CD8-positive, alpha-beta memory T cell (primary cell): ENCODE data around the gene SH3RF2. TPM values are rescaled to one million over a fixed set of nuclear protein-coding genes. Genes with fewer than 3 reads are reported as not detected.

Experiments
- CTCF ChIA-PET: fragments of 350-600 bp; sonication (Branson Sonifier 250); formaldehyde crosslinking; loops from one replicate; lab custom pipeline; 2021; ENCODE audit warnings: antibody characterized with exemption; lab: Charles Lee
- POLR2A ChIA-PET: fragments of 350-600 bp; sonication (Branson Sonifier 250); formaldehyde crosslinking; loops from one replicate; lab custom pipeline; 2021; ENCODE audit warnings: antibody characterized with exemption; lab: Charles Lee
- DNase-seq, 5 donors: peaks; one replicate each; pipeline versions ENCODE4 v3.0.0 to v3.0.0-alpha.2; 2020 to 2022; ENCODE audit warnings: mixed read lengths in 1 of 5
- H3K27ac ChIP-seq: one replicate; pipeline ENCODE4 v1.7.0; 2013; ENCODE audit warnings: low read depth, mild to moderate bottlenecking, low read length, moderate library complexity
- H3K27me3 ChIP-seq: 2 replicates; pipeline ENCODE4 v1.7.0; 2013; ENCODE audit warnings: low read length, mild to moderate bottlenecking; ENCODE audit not compliant: insufficient read depth, poor library complexity, severe bottlenecking
- H3K36me3 ChIP-seq: 2 replicates; pipeline ENCODE4 v1.7.0; 2013; ENCODE audit warnings: mild to moderate bottlenecking, low read length, moderate library complexity; ENCODE audit not compliant: insufficient read depth
- H3K4me1 ChIP-seq: 2 replicates; pipeline ENCODE4 v1.7.0; 2013; ENCODE audit warnings: mild to moderate bottlenecking, low read length, moderate library complexity; ENCODE audit not compliant: insufficient read depth
- H3K4me3 ChIP-seq: 2 replicates; pipeline ENCODE4 v1.7.0; 2013; ENCODE audit warnings: mild to moderate bottlenecking, low read length
- H3K9me3 ChIP-seq: 2 replicates; pipeline ENCODE4 v1.7.0; 2013; ENCODE audit warnings: mild to moderate bottlenecking, low read length
- H3K27ac Mint-ChIP-seq, 8 donors: one replicate each; pipeline ENCODE4 v1.8.0; 2020 to 2021; ENCODE audit warnings: mixed read lengths in 8 of 8, mild to moderate bottlenecking in 6 of 8, inconsistent platforms in 3 of 8, moderate library complexity in 3 of 8
- H3K27me3 Mint-ChIP-seq, 2 donors: one replicate each; pipeline ENCODE4 v1.8.0; 2020 to 2021; ENCODE audit warnings: mixed read lengths in 2 of 2, mild to moderate bottlenecking in 1 of 2, moderate library complexity in 1 of 2
- H3K36me3 Mint-ChIP-seq, 3 donors: one replicate each; pipeline ENCODE4 v1.8.0; 2020 to 2021; ENCODE audit warnings: mixed read lengths in 3 of 3, inconsistent platforms in 1 of 3, mild to moderate bottlenecking in 1 of 3
- H3K4me1 Mint-ChIP-seq, 3 donors: one replicate each; pipeline ENCODE4 v1.8.0; 2020 to 2021; ENCODE audit warnings: mixed read lengths in 3 of 3, inconsistent platforms in 1 of 3, mild to moderate bottlenecking in 1 of 3
- H3K4me3 Mint-ChIP-seq, 7 donors: one replicate each; pipeline ENCODE4 v1.8.0; 2020 to 2021; ENCODE audit warnings: mixed read lengths in 7 of 7, mild to moderate bottlenecking in 6 of 7, moderate library complexity in 4 of 7, inconsistent platforms in 2 of 7
- H3K9me3 Mint-ChIP-seq, 5 donors: one replicate each; pipeline ENCODE4 v1.8.0; 2020 to 2022; ENCODE audit warnings: mixed read lengths in 5 of 5, mild to moderate bottlenecking in 3 of 5, moderate library complexity in 2 of 5, inconsistent platforms in 1 of 5
- polyA plus RNA-seq: library from polyadenylated mRNA; unstranded; fragments of 300-500 nt; fragmentation: Illumina TruSeq; gene quantifications from one replicate; pipeline ENCODE4 v1.2.3, GENCODE V29; 2021
- total RNA-seq, 2 experiments: library from RNA; stranded (reverse); gene quantifications; one replicate each; pipeline ENCODE4 v1.2.3, GENCODE V29; 2021

The SH3RF2 gene
- total and polyA plus RNA-seq, 3 experiments from 2014 or later: 0.09 to 0.51 TPM; not detected in 1

DNA sequence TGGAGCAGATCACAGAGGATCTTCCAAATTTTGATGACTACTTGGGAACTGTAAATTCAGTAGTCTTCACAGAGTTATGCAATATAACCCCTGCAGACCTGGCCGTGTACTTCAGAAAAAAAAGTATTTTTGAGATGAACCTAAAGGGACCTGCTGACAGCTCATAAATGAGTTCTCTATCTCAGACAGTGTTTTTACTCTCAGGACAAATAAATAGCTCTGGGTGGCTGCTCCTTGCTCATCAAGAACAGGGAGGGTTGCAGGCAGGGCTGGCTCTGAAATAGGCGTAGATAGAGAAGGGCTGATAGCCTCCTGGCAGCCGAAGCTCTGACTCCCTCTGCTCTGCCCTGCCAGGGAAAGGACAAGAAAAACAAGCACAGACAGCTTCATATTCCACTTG lies 104.1 kb downstream of the SH3RF2 start:
- H3K4me3 ChIP-seq: no peak overlapping the region
- Mint-ChIP-seq H3K27ac (no peak overlapping the region), H3K4me1 (no peaks in the 10 kb centered on the region), H3K9me3 (peaks cover 0 to 2% (median 0%) of the 10 kb centered on the region in 5 donors), H3K4me3 (no peak overlapping the region), H3K27me3 (peaks cover 0 to 2% of the 10 kb centered on the region in 2 donors), H3K36me3 (no peaks in the 10 kb centered on the region)
- no peak overlapping the region for H3K27ac ChIP-seq
- ChIA-PET CTCF (interaction anchor here (1.5 to 1.8 kb wide), 2 partner anchors 11 to 14 kb away, joined by 3 to 5 read pairs; no protein-coding TSS in a partner anchor), POLR2A (no interaction called here)
- H3K4me1 ChIP-seq: no peaks in the 10 kb centered on the region
- H3K27me3 ChIP-seq: no peaks in the 10 kb centered on the region
- no peaks in the 10 kb centered on the region for H3K9me3 ChIP-seq
- no peak for DNase-seq
- H3K36me3 ChIP-seq: no peaks in the 10 kb centered on the region

DNA sequence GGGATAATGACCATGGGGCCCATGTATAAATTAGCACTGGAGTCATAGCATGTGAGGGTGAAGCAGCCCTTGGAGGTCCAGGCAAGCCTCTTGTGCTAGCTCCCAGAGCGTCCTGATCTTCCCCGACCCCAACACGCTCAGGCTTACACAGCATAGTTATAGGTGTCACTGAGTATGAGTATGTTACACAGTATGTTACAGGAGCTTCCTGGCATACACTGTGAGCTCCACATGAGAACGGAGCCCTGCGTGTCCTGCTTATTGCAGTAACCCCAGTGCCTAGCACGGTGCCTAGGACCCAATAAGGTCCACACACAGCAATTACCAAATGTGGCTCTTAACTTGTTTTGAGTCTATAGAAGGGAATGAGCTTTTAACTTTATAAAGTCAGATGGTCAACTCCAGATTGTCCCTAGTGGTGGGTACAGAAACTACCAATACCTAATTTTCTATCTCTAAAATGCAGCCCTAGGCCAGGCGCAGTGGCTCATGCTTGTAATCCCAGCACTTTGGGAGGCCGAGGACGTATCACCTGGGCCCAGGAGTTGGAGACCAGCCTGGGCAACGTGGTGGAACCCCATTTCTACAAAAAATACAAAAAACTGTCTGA lies 104.9 kb downstream of the SH3RF2 start:
- ChIA-PET CTCF (interaction anchor here (1.5 to 1.8 kb wide), 2 partner anchors 10 to 15 kb away, joined by 3 to 5 read pairs; no protein-coding TSS in a partner anchor), POLR2A (no interaction called here)
- DNase-seq: no peak
- Mint-ChIP-seq H3K27ac (no peak overlapping the region), H3K9me3 (peaks cover 0 to 2% (median 0%) of the 10 kb centered on the region in 5 donors), H3K4me3 (no peak overlapping the region), H3K27me3 (peaks cover 0 to 2% of the 10 kb centered on the region in 2 donors), H3K36me3 (no peaks in the 10 kb centered on the region), H3K4me1 (no peaks in the 10 kb centered on the region)
- Histone ChIP-seq H3K36me3 (no peaks in the 10 kb centered on the region), H3K27ac (no peak overlapping the region), H3K9me3 (no peaks in the 10 kb centered on the region), H3K4me3 (no peak overlapping the region), H3K27me3 (no peaks in the 10 kb centered on the region), H3K4me1 (no peaks in the 10 kb centered on the region)

- Histone ChIP-seq H3K36me3 (no peaks in the 10 kb centered on the region), H3K27me3 (no peaks in the 10 kb centered on the region), H3K9me3 (no peaks in the 10 kb centered on the region), H3K27ac (no peak overlapping the region), H3K4me1 (no peaks in the 10 kb centered on the region), H3K4me3 (no peak overlapping the region)
- Mint-ChIP-seq H3K4me3 (no peak overlapping the region), H3K36me3 (no peaks in the 10 kb centered on the region), H3K27ac (peak overlapping the region in 1 of 8 donors; percentile 64), H3K4me1 (no peaks in the 10 kb centered on the region), H3K9me3 (peaks cover 0 to 2% (median 0%) of the 10 kb centered on the region in 5 donors), H3K27me3 (peaks cover 0 to 2% of the 10 kb centered on the region in 2 donors)
- CTCF ChIA-PET: interaction anchor here (1.1 kb wide), 1 partner anchor 14 kb away, joined by 3 read pairs; no protein-coding TSS in a partner anchor
- POLR2A ChIA-PET: no interaction called here
- no peak for DNase-seq
These were observed 106.4 kb downstream of the SH3RF2 start for GRCh38 chr5:146042628-146043279.

GRCh38 chr5:146043722-146044121 lies 107.3 kb downstream of the SH3RF2 start:
- Histone ChIP-seq H3K4me1 (no peaks in the 10 kb centered on the region), H3K27ac (no peak overlapping the region), H3K9me3 (no peaks in the 10 kb centered on the region), H3K27me3 (no peaks in the 10 kb centered on the region), H3K4me3 (no peak overlapping the region), H3K36me3 (no peaks in the 10 kb centered on the region)
- H3K27ac Mint-ChIP-seq: no peak overlapping the region
- H3K36me3 Mint-ChIP-seq: no peaks in the 10 kb centered on the region
- H3K4me3 Mint-ChIP-seq: peak overlapping the region in 1 of 7 donors; percentile 4
- CTCF ChIA-PET: no interaction called here
- H3K4me1 Mint-ChIP-seq: no peaks in the 10 kb centered on the region
- H3K9me3 Mint-ChIP-seq: peaks cover 0 to 2% (median 0%) of the 10 kb centered on the region in 5 donors
- DNase-seq: no peak
- peaks cover 0 to 2% of the 10 kb centered on the region in 2 donors for H3K27me3 Mint-ChIP-seq
- POLR2A ChIA-PET: no interaction called here

GRCh38 chr5:146047396-146047795 lies 111.0 kb downstream of the SH3RF2 start:
- Histone ChIP-seq H3K27me3 (no peaks in the 10 kb centered on the region), H3K4me1 (no peaks in the 10 kb centered on the region), H3K27ac (no peak overlapping the region), H3K4me3 (no peak overlapping the region), H3K9me3 (no peaks in the 10 kb centered on the region), H3K36me3 (no peaks in the 10 kb centered on the region)
- Mint-ChIP-seq H3K27ac (no peak overlapping the region), H3K4me1 (no peaks in the 10 kb centered on the region), H3K27me3 (peaks cover 5 to 6% of the 10 kb centered on the region in 2 donors), H3K9me3 (peaks cover 0 to 2% (median 0%) of the 10 kb centered on the region in 5 donors), H3K4me3 (no peak overlapping the region), H3K36me3 (no peaks in the 10 kb centered on the region)
- CTCF ChIA-PET: no interaction called here
- no peak for DNase-seq
- POLR2A ChIA-PET: no interaction called here

GRCh38 chr5:146048994-146049703 lies 112.8 kb downstream of the SH3RF2 start:
- no peak overlapping the region for H3K4me3 Mint-ChIP-seq
- no peaks in the 10 kb centered on the region for H3K36me3 ChIP-seq
- H3K9me3 Mint-ChIP-seq: peaks cover 0 to 2% (median 0%) of the 10 kb centered on the region in 5 donors
- no peak overlapping the region for H3K27ac Mint-ChIP-seq
- no peaks in the 10 kb centered on the region for H3K4me1 ChIP-seq
- no peaks in the 10 kb centered on the region for H3K27me3 ChIP-seq
- H3K4me1 Mint-ChIP-seq: no peaks in the 10 kb centered on the region
- peaks cover 5 to 6% of the 10 kb centered on the region in 2 donors for H3K27me3 Mint-ChIP-seq
- no peak overlapping the region for H3K27ac ChIP-seq
- no peaks in the 10 kb centered on the region for H3K36me3 Mint-ChIP-seq
- H3K9me3 ChIP-seq: no peaks in the 10 kb centered on the region
- CTCF ChIA-PET: no interaction called here
- no peak for DNase-seq
- H3K4me3 ChIP-seq: no peak overlapping the region
- POLR2A ChIA-PET: no interaction called here

DNA sequence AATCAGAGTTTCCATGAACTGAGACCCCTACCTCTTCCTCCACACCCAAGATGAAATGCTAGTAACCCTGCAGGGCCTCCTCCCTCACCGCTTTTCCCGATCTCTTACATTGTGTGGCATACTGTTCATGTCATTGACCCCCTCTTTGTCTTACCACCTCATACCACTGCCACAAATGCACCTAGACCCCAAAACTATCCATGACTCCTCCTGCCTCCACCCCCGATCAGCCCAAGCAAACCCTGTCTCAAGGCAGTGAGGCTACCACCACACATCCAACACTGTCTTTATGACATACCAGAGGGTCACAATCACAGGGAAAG lies 113.3 kb downstream of the SH3RF2 start:
- H3K4me3 ChIP-seq: no peak overlapping the region
- H3K27me3 Mint-ChIP-seq: peaks cover 5 to 6% of the 10 kb centered on the region in 2 donors
- ChIA-PET CTCF (no interaction called here), POLR2A (no interaction called here)
- no peaks in the 10 kb centered on the region for H3K27me3 ChIP-seq
- no peaks in the 10 kb centered on the region for H3K9me3 Mint-ChIP-seq
- no peaks in the 10 kb centered on the region for H3K36me3 Mint-ChIP-seq
- DNase-seq: no peak
- H3K4me1 Mint-ChIP-seq: no peaks in the 10 kb centered on the region
- H3K4me3 Mint-ChIP-seq: no peak overlapping the region
- H3K9me3 ChIP-seq: no peaks in the 10 kb centered on the region
- H3K27ac ChIP-seq: no peak overlapping the region
- no peaks in the 10 kb centered on the region for H3K36me3 ChIP-seq
- H3K27ac Mint-ChIP-seq: peak overlapping the region in 1 of 8 donors; percentile 14
- no peaks in the 10 kb centered on the region for H3K4me1 ChIP-seq

- ChIA-PET POLR2A (no interaction called here), CTCF (no interaction called here)
- H3K36me3 Mint-ChIP-seq: no peaks in the 10 kb centered on the region
- DNase-seq: no peak
- H3K4me1 Mint-ChIP-seq: no peaks in the 10 kb centered on the region
- no peak overlapping the region for H3K4me3 Mint-ChIP-seq
- H3K9me3 Mint-ChIP-seq: no peaks in the 10 kb centered on the region
- Histone ChIP-seq H3K36me3 (no peaks in the 10 kb centered on the region), H3K27ac (no peak overlapping the region), H3K27me3 (no peaks in the 10 kb centered on the region), H3K4me3 (no peak overlapping the region), H3K4me1 (no peaks in the 10 kb centered on the region), H3K9me3 (no peaks in the 10 kb centered on the region)
- H3K27ac Mint-ChIP-seq: no peak overlapping the region
- H3K27me3 Mint-ChIP-seq: peaks cover 5 to 6% of the 10 kb centered on the region in 2 donors
These were observed 113.7 kb downstream of the SH3RF2 start for GRCh38 chr5:146050086-146050485.
